ENCODE data around the gene RABEP2. TPM values are rescaled to one million over a fixed set of nuclear protein-coding genes. Genes with fewer than 3 reads are reported as not detected.
A peak's percentile ranks its signal among the peaks of the same experiment; 100 is the strongest.

Gene RABEP2
- total RNA-seq, 1 donor from 2014 or later, result 20.0 TPM

- TF ChIP-seq CTCF (IDR thresholded peaks at IDR 0.05), result no peak
- H3K4me3 Mint-ChIP-seq (ENCODE audit: unreplicated experiment), result no peak overlapping the region
- peak overlapping the region; percentile 50 for H3K27ac Mint-ChIP-seq (ENCODE audit: unreplicated experiment)
- no peaks in the 10 kb centered on the region for H3K9me3 Mint-ChIP-seq (ENCODE audit: unreplicated experiment)
- no peaks in the 10 kb centered on the region for H3K27me3 Mint-ChIP-seq (ENCODE audit: unreplicated experiment)
- H3K4me1 Mint-ChIP-seq (ENCODE audit: unreplicated experiment), result peaks cover 24% of the 10 kb centered on the region
- DNase-seq (ENCODE audit: extremely low spot score, unreplicated experiment), result no peak
- H3K36me3 Mint-ChIP-seq (ENCODE audit: unreplicated experiment), result peaks cover 22% of the 10 kb centered on the region
Observed at GRCh38 chr16:28865722-28866453, 59.1 kb downstream of the RABEP2 start.

- peaks cover 20% of the 10 kb centered on the region for H3K36me3 Mint-ChIP-seq (ENCODE audit: unreplicated experiment)
- H3K9me3 Mint-ChIP-seq (ENCODE audit: unreplicated experiment), result no peaks in the 10 kb centered on the region
- peak overlapping the region; percentile 98 for H3K4me3 Mint-ChIP-seq (ENCODE audit: unreplicated experiment)
- DNase-seq (ENCODE audit: extremely low spot score, unreplicated experiment), result no peak
- H3K4me1 Mint-ChIP-seq (ENCODE audit: unreplicated experiment), result peaks cover 24% of the 10 kb centered on the region
- TF ChIP-seq CTCF (IDR thresholded peaks at IDR 0.05), result no peak
- H3K27ac Mint-ChIP-seq (ENCODE audit: unreplicated experiment), result peak overlapping the region; percentile 50
- no peaks in the 10 kb centered on the region for H3K27me3 Mint-ChIP-seq (ENCODE audit: unreplicated experiment)
Observed at GRCh38 chr16:28865001-28865688, 59.9 kb downstream of the RABEP2 start.

GRCh38 chr16:28863929-28864793 lies 60.9 kb downstream of the RABEP2 start:
- Mint-ChIP-seq H3K27ac (ENCODE audit: unreplicated experiment) (peak overlapping the region; percentile 99), H3K36me3 (ENCODE audit: unreplicated experiment) (peaks cover 10% of the 10 kb centered on the region), H3K4me1 (ENCODE audit: unreplicated experiment) (peaks cover 24% of the 10 kb centered on the region), H3K9me3 (ENCODE audit: unreplicated experiment) (no peaks in the 10 kb centered on the region), H3K4me3 (ENCODE audit: unreplicated experiment) (peak overlapping the region; percentile 98), H3K27me3 (ENCODE audit: unreplicated experiment) (no peaks in the 10 kb centered on the region)
- no peak for DNase-seq (ENCODE audit: extremely low spot score, unreplicated experiment)
- TF ChIP-seq CTCF (IDR thresholded peaks at IDR 0.05), result no peak

GRCh38 chr16:28859326-28859725 lies 65.7 kb downstream of the RABEP2 start:
- Mint-ChIP-seq H3K4me3 (ENCODE audit: unreplicated experiment) (no peak overlapping the region), H3K36me3 (ENCODE audit: unreplicated experiment) (no peaks in the 10 kb centered on the region), H3K27ac (ENCODE audit: unreplicated experiment) (peak overlapping the region; percentile 62), H3K27me3 (ENCODE audit: unreplicated experiment) (no peaks in the 10 kb centered on the region), H3K9me3 (ENCODE audit: unreplicated experiment) (no peaks in the 10 kb centered on the region), H3K4me1 (ENCODE audit: unreplicated experiment) (peaks cover 10% of the 10 kb centered on the region)
- no peak for TF ChIP-seq CTCF (IDR thresholded peaks at IDR 0.05)
- DNase-seq (ENCODE audit: extremely low spot score, unreplicated experiment), result no peak

Measured in osteocyte (in vitro differentiated cells).